GM12878 (cell line): ENCODE measurements around the gene EED. TPM values are rescaled to one million over a fixed set of nuclear protein-coding genes. Genes with fewer than 3 reads are reported as not detected.

Experiments
- ATF7 ChIP-seq: fragments of 450-650 bp; IDR thresholded peaks from 2 replicates; pipeline ENCODE4 v1.6.1; 2016; ENCODE audit warnings: low read depth, mild to moderate bottlenecking
- CHD1 ChIP-seq: IDR thresholded peaks from 2 replicates; pipeline ENCODE4 v1.6.1; 2012; ENCODE audit warnings: low read depth, low read length, improper control_type of control experiment
- CHD4 ChIP-seq: fragments of 200-600 bp; sonication (generic); IDR thresholded peaks from 2 replicates; pipeline ENCODE4 v1.6.1; 2016; ENCODE audit warnings: mild to moderate bottlenecking
- CREM ChIP-seq: IDR thresholded peaks from 2 replicates; pipeline ENCODE4 v1.6.1; 2014; ENCODE audit warnings: antibody characterized with exemption, low read depth
- DPF2 ChIP-seq: fragments of 450-650 bp; IDR thresholded peaks from 2 replicates; pipeline ENCODE4 v1.6.1; 2017; ENCODE audit warnings: mild to moderate bottlenecking
- EZH2 ChIP-seq: IDR thresholded peaks from 2 replicates; pipeline ENCODE4 v1.6.1; 2012; ENCODE audit warnings: low read depth, mild to moderate bottlenecking, control low read depth, inconsistent platforms, low read length, borderline replicate concordance; ENCODE audit not compliant: control insufficient read depth
- FOS ChIP-seq: IDR thresholded peaks from 3 replicates; pipeline ENCODE4 v1.6.1; 2011; ENCODE audit warnings: borderline replicate concordance; ENCODE audit not compliant: insufficient read length; ENCODE audit errors: extremely low read depth
- FOXK2 ChIP-seq: fragments of 450-650 bp; IDR thresholded peaks from 2 replicates; pipeline ENCODE4 v1.6.1; 2017; ENCODE audit warnings: mild to moderate bottlenecking, moderate library complexity
- HDAC6 ChIP-seq: fragments of 200-600 bp; sonication (generic); IDR thresholded peaks from one replicate; pipeline ENCODE4 v1.8.0; 2017; ENCODE audit warnings: antibody characterized with exemption; ENCODE audit not compliant: unreplicated experiment
- IKZF1 ChIP-seq: fragments of 450-650 bp; conservative IDR thresholded peaks from 2 replicates; pipeline ENCODE4 v1.6.1; 2017; ENCODE audit warnings: antibody characterized with exemption, mild to moderate bottlenecking
- IRF4 ChIP-seq: IDR thresholded peaks from 2 replicates; pipeline ENCODE4 v1.6.1; 2011; ENCODE audit warnings: low read depth, low read length
- KAT2A ChIP-seq: conservative IDR thresholded peaks from 2 replicates; pipeline ENCODE4 v1.6.1; 2011; ENCODE audit warnings: low read depth, low read length; ENCODE audit not compliant: control insufficient read depth
- KLF5 ChIP-seq: fragments of 450-650 bp; IDR thresholded peaks from 2 replicates; pipeline ENCODE4 v1.6.1; 2014; ENCODE audit warnings: mild to moderate bottlenecking; ENCODE audit not compliant: partially characterized antibody
- MEF2A ChIP-seq: IDR thresholded peaks from 2 replicates; pipeline ENCODE4 v1.6.1; 2011; ENCODE audit warnings: low read depth, mild to moderate bottlenecking, low read length, moderate library complexity; ENCODE audit not compliant: insufficient read depth
- MXI1 ChIP-seq: fragments of 150-350 bp; IDR thresholded peaks from 2 replicates; pipeline ENCODE4 v1.6.1; 2011; ENCODE audit warnings: low read depth, mild to moderate bottlenecking, inconsistent platforms, low read length, improper control_type of control experiment
- NBN ChIP-seq: fragments of 450-650 bp; IDR thresholded peaks from 2 replicates; pipeline ENCODE4 v1.6.1; 2016
- NR2C1 ChIP-seq: fragments of 450-650 bp; IDR thresholded peaks from 2 replicates; pipeline ENCODE4 v1.6.1; 2017; ENCODE audit warnings: antibody characterized with exemption, mild to moderate bottlenecking, moderate library complexity
- RAD51 ChIP-seq: fragments of 450-650 bp; IDR thresholded peaks from 2 replicates; pipeline ENCODE4 v1.6.1; 2016; ENCODE audit warnings: moderate library complexity, mild to moderate bottlenecking, inconsistent platforms
- RBBP5 ChIP-seq: fragments of 200-600 bp; sonication (generic); conservative IDR thresholded peaks from 2 replicates; pipeline ENCODE4 v1.6.1; 2016
- SMC3 ChIP-seq: IDR thresholded peaks from 2 replicates; pipeline ENCODE4 v1.6.1; 2011; ENCODE audit warnings: low read length, improper control_type of control experiment, borderline replicate concordance
- ZNF384 ChIP-seq: IDR thresholded peaks from 2 replicates; pipeline ENCODE4 v1.6.1; 2012; ENCODE audit warnings: low read depth, mild to moderate bottlenecking, low read length, improper control_type of control experiment, borderline replicate concordance
- ZNF622 ChIP-seq: fragments of 450-650 bp; IDR thresholded peaks from 2 replicates; pipeline ENCODE4 v1.6.1; 2017; ENCODE audit warnings: mild to moderate bottlenecking, inconsistent platforms
- ZSCAN29 ChIP-seq: fragments of 450-650 bp; IDR thresholded peaks from 2 replicates; pipeline ENCODE4 v1.6.1; 2017; ENCODE audit warnings: mild to moderate bottlenecking, moderate library complexity
- polyA plus RNA-seq, 11 experiments: library from polyadenylated mRNA; depleted of rRNA in 4 of 11; unstranded in 6 of 11; stranded (reverse) in 5 of 11; fragments of >200 nt; fragmentation: Nextera tagmentation in 4 of 11; fragmentation: Illumina TruSeq in 1 of 11; extraction: Ambion mirVana in 4 of 11; extraction: Trizol in 1 of 11; gene quantifications; 1 replicate in 1 of 11; 2 replicates in 10 of 11; pipeline versions ENCODE4 v1.2.1 to v1.2.3, GENCODE V29; 2011 to 2016; ENCODE audit warnings: inconsistent platforms in 2 of 11, missing spikeins in 2 of 11, low read depth in 1 of 11
- total RNA-seq, 4 experiments: library from RNA; depleted of rRNA in 3 of 4; stranded (reverse); fragments of >200 nt in 3 of 4; fragmentation: Illumina TruSeq in 1 of 4; extraction: Trizol in 1 of 4; gene quantifications; 2 replicates each; pipeline versions ENCODE4 v1.2.1 to v1.2.3, GENCODE V29; 2013 to 2021
- TF ChIP-seq, protein P1 (sequence below): IDR thresholded peaks from 2 replicates; pipeline ENCODE4 v1.6.1; 2012; ENCODE audit warnings: low read depth, low read length, improper control_type of control experiment
- TF ChIP-seq, protein P2 (sequence below): IDR thresholded peaks from 2 replicates; pipeline ENCODE4 v1.6.1; 2012; ENCODE audit warnings: improper control_type of control experiment, low read depth, low read length; ENCODE audit not compliant: insufficient replicate concordance
- TF ChIP-seq, protein P3 (sequence below): IDR thresholded peaks from 2 replicates; pipeline ENCODE4 v1.6.1; 2011; ENCODE audit warnings: mild to moderate bottlenecking, low read depth, low read length, moderate library complexity; ENCODE audit not compliant: insufficient replicate concordance

EED gene
- total and polyA plus RNA-seq, 10 of the 15 experiments (the other 5 are each of a cell fraction or from before 2014, with no cell fraction given) = 41.5 to 140 (median 72.2) TPM

DNA sequence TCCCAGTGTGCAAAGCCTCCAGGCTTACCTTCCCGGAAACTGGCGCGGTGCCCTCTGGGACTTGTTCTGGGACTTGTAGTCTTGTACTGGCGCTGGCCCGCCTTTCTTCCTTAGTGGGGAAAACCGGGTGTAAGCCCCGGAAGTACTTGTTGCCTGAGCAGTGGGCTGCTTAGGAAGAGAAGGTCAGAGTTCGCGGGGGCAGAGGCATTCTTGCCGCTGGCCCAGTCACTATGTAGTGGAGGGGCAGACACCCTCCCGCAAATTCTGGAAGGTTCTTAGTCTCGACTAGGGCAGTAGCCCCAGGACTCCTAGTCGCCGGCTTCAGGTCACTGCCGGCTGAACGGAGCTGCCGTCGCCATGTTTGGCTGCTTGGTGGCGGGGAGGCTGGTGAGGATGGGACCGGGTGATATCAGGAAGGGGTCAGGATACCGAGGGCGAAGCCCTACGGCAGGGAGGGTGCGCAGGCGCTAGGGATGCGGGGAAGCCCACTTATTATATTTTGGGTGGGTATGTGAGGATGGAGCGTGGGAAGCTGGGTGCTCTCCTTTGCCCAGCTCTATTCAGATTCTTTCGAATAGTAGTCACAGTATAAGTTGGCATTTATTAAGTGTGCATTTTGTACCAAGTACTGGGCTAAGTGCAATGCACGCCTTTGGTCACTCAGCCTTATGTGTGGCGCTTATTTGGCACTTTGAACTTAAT, 57.7 kb downstream of the EED start, which contains the start of gene HIKESHI (continued):
- TF ChIP-seq CHD1 (no peak), ZNF384 (0 out of 2 replicates have a peak, but pooled peaks have one; percentile 0), KAT2A (no peak), FOS (no peak), FOXK2 (no peak; the same call in 1 of the 2 replicates), NR2C1 (peak; percentile 100), CREM (peak; percentile 96), MEF2A (0 out of 2 replicates have a peak, but pooled peaks have one; percentile 31), MXI1 (no peak), ZSCAN29 (no peak), NBN (peak; percentile 91), SMC3 (no peak), CHD4 (no peak), DPF2 (no peak), ZNF622 (no peak), RBBP5 (peak; percentile 92; the same call in 1 of the 2 replicates), IKZF1 (peak; percentile 100), EZH2 (no peak), ATF7 (peak; percentile 36; the same call in 1 of the 2 replicates), KLF5 (peak; percentile 43), IRF4 (no peak), HDAC6 (no peak), RAD51 (no peak)
- TF ChIP-seq, protein P1, sequence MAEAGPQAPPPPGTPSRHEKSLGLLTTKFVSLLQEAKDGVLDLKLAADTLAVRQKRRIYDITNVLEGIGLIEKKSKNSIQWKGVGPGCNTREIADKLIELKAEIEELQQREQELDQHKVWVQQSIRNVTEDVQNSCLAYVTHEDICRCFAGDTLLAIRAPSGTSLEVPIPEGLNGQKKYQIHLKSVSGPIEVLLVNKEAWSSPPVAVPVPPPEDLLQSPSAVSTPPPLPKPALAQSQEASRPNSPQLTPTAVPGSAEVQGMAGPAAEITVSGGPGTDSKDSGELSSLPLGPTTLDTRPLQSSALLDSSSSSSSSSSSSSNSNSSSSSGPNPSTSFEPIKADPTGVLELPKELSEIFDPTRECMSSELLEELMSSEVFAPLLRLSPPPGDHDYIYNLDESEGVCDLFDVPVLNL = no peak
- TF ChIP-seq, protein P2, sequence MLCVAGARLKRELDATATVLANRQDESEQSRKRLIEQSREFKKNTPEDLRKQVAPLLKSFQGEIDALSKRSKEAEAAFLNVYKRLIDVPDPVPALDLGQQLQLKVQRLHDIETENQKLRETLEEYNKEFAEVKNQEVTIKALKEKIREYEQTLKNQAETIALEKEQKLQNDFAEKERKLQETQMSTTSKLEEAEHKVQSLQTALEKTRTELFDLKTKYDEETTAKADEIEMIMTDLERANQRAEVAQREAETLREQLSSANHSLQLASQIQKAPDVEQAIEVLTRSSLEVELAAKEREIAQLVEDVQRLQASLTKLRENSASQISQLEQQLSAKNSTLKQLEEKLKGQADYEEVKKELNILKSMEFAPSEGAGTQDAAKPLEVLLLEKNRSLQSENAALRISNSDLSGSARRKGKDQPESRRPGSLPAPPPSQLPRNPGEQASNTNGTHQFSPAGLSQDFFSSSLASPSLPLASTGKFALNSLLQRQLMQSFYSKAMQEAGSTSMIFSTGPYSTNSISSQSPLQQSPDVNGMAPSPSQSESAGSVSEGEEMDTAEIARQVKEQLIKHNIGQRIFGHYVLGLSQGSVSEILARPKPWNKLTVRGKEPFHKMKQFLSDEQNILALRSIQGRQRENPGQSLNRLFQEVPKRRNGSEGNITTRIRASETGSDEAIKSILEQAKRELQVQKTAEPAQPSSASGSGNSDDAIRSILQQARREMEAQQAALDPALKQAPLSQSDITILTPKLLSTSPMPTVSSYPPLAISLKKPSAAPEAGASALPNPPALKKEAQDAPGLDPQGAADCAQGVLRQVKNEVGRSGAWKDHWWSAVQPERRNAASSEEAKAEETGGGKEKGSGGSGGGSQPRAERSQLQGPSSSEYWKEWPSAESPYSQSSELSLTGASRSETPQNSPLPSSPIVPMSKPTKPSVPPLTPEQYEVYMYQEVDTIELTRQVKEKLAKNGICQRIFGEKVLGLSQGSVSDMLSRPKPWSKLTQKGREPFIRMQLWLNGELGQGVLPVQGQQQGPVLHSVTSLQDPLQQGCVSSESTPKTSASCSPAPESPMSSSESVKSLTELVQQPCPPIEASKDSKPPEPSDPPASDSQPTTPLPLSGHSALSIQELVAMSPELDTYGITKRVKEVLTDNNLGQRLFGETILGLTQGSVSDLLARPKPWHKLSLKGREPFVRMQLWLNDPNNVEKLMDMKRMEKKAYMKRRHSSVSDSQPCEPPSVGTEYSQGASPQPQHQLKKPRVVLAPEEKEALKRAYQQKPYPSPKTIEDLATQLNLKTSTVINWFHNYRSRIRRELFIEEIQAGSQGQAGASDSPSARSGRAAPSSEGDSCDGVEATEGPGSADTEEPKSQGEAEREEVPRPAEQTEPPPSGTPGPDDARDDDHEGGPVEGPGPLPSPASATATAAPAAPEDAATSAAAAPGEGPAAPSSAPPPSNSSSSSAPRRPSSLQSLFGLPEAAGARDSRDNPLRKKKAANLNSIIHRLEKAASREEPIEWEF = no peak
- TF ChIP-seq, protein P3, sequence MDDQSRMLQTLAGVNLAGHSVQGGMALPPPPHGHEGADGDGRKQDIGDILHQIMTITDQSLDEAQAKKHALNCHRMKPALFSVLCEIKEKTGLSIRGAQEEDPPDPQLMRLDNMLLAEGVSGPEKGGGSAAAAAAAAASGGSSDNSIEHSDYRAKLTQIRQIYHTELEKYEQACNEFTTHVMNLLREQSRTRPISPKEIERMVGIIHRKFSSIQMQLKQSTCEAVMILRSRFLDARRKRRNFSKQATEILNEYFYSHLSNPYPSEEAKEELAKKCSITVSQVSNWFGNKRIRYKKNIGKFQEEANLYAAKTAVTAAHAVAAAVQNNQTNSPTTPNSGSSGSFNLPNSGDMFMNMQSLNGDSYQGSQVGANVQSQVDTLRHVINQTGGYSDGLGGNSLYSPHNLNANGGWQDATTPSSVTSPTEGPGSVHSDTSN = no peak
